PC-9 (cell line): ENCODE results near the gene YPEL4. TPM values are rescaled to one million over a fixed set of nuclear protein-coding genes. Genes with fewer than 3 reads are reported as not detected.

ENCODE experiments used
- BruUV-seq: library from RNA; stranded (reverse); fragments of 400-500 nt; replicated peaks from 2 replicates; lab custom pipeline; 2021; lab: Mats Ljungman, UMichigan
- CTCF ChIA-PET: fragments of 300-600 bp; sonication (Branson Sonifier 250); formaldehyde crosslinking; loops from one replicate; lab custom pipeline; 2022; ENCODE audit warnings: antibody characterized with exemption; lab: Charles Lee
- POLR2A ChIA-PET: fragments of 300-600 bp; sonication (Branson Sonifier 250); formaldehyde crosslinking; loops from one replicate; lab custom pipeline; 2022; ENCODE audit warnings: antibody characterized with exemption; ENCODE audit not compliant: unreplicated experiment; lab: Charles Lee
- DNase-seq, 2 experiments: peaks; one replicate each; pipeline versions ENCODE4 v3.0.0 to v3.0.0-alpha.2; 2015 to 2022; ENCODE audit warnings: mixed read lengths in 1 of 2
- H2AFZ ChIP-seq: fragments of 200-600 bp; sonication (generic); 2 replicates; pipeline ENCODE4 v1.8.1; 2017; ENCODE audit warnings: antibody characterized with exemption
- H3F3A ChIP-seq: fragments of 200-600 bp; sonication (generic); 2 replicates; pipeline ENCODE4 v1.8.1; 2017; ENCODE audit warnings: antibody characterized with exemption, mild to moderate bottlenecking, low read depth; ENCODE audit not compliant: insufficient read depth
- H3K27ac ChIP-seq: fragments of 200-600 bp; sonication (generic); 2 replicates; pipeline ENCODE4 v1.6.1; 2016; ENCODE audit warnings: mixed run types
- H3K27me3 ChIP-seq: fragments of 200-600 bp; sonication (generic); 2 replicates; pipeline ENCODE4 v1.6.1; 2016; ENCODE audit warnings: low read depth, mixed run types; ENCODE audit not compliant: insufficient read depth
- H3K36me3 ChIP-seq: fragments of 200-600 bp; sonication (generic); 2 replicates; pipeline ENCODE4 v1.6.1; 2016; ENCODE audit warnings: low read depth, mixed run types
- H3K4me1 ChIP-seq: fragments of 200-600 bp; sonication (generic); replicated peaks from 2 replicates; pipeline ENCODE4 v1.6.1; 2016; ENCODE audit warnings: mixed run types; ENCODE audit not compliant: insufficient read depth
- H3K4me2 ChIP-seq: fragments of 200-600 bp; sonication (generic); 2 replicates; pipeline ENCODE4 v1.6.1; 2017; ENCODE audit warnings: mixed run types
- H3K4me3 ChIP-seq: fragments of 200-600 bp; sonication (generic); 2 replicates; pipeline ENCODE4 v1.6.1; 2016; ENCODE audit warnings: mixed run types
- H3K79me2 ChIP-seq: fragments of 200-600 bp; sonication (generic); 2 replicates; pipeline ENCODE4 v1.6.1; 2017; ENCODE audit warnings: low read depth, mixed run types
- H3K9me2 ChIP-seq: fragments of 200-600 bp; sonication (generic); 2 replicates; pipeline ENCODE4 v1.8.1; 2017; ENCODE audit warnings: mild to moderate bottlenecking; ENCODE audit not compliant: insufficient read depth
- H3K9me3 ChIP-seq: fragments of 200-600 bp; sonication (generic); 2 replicates; pipeline ENCODE4 v1.8.1; 2016; ENCODE audit warnings: low read depth; ENCODE audit not compliant: insufficient read depth
- H4K20me1 ChIP-seq: fragments of 200-600 bp; sonication (generic); 2 replicates; pipeline ENCODE4 v1.8.1; 2017; ENCODE audit not compliant: insufficient read depth
- CTCF ChIP-seq: fragments of 200-600 bp; sonication (generic); conservative IDR thresholded peaks from 2 replicates; pipeline ENCODE4 v1.6.1; 2017; ENCODE audit warnings: mixed run types, antibody characterized with exemption, mild to moderate bottlenecking, moderate library complexity
- EZH2 ChIP-seq: fragments of 200-600 bp; sonication (generic); IDR thresholded peaks from 2 replicates; pipeline ENCODE4 v1.8.0; 2017; ENCODE audit warnings: antibody characterized with exemption, low read depth
- intact Hi-C: fragments of 100-400 bp; cut with micrococcal nuclease; formaldehyde crosslinking; loops from one replicate; pipeline ENCODE4 v1.10.0; 2022; ENCODE audit not compliant: unreplicated experiment
- total RNA-seq: library from RNA; stranded (reverse); gene quantifications from 2 replicates; pipeline ENCODE4 v1.2.3, GENCODE V29; 2021

The YPEL4 gene
- total RNA-seq, 1 experiment from 2014 or later = 0.98 TPM

- intact Hi-C loops = loop anchor here (1.0 to 5.0 kb wide), 3 partner anchors 10 to 921 kb away; partner anchors contain the start of gene TIMM10
- Histone ChIP-seq H3K27me3 (no peaks in the 10 kb centered on the region), H3K4me2 (peak within 1 kb of the TSS; percentile 97), H3K9me2 (no peaks in the 10 kb centered on the region), H4K20me1 (no peaks in the 10 kb centered on the region), H2AFZ (peak within 1 kb of the TSS; percentile 81), H3F3A (peaks cover 15% of the 10 kb centered on the region; the same call in 1 of the 2 replicates), H3K9me3 (no peaks in the 10 kb centered on the region), H3K79me2 (peaks cover 27% of the 10 kb centered on the region), H3K27ac (peak within 1 kb of the TSS; percentile 25), H3K4me3 (peak within 1 kb of the TSS; percentile 96), H3K36me3 (peaks cover 26% of the 10 kb centered on the region; the same call in 1 of the 2 replicates), H3K4me1 (peaks cover 7% of the 10 kb centered on the region)
- BruUV-seq = no TSS peak
- TF ChIP-seq CTCF = peak; percentile 13; the same call in 1 of the 2 replicates
- TF ChIP-seq EZH2 = no peak
- POLR2A ChIA-PET = no interaction called here
- CTCF ChIA-PET = no interaction called here
- peak; percentile 98 to 100 for DNase-seq
Measured at GRCh38 chr11:57657194-57658022, 7.7 kb upstream of the YPEL4 start, which contains the start of gene CLP1. Gene CLP1 (plus strand): TSS chr11:57657762. CDS start chr11:57659477, 1,715 bp downstream.

- no peaks in the 10 kb centered on the region for H3K9me3 ChIP-seq
- ChIA-PET CTCF (no interaction called here), POLR2A (interaction anchor here (1.0 kb wide), 1 partner anchor 13 kb away, joined by 12 read pairs; no protein-coding TSS in a partner anchor)
- H3K36me3 ChIP-seq = peaks cover 21% of the 10 kb centered on the region; the same call in 1 of the 2 replicates
- H3K79me2 ChIP-seq = peaks cover 27% of the 10 kb centered on the region
- H3K27ac ChIP-seq = peak overlapping the region; percentile 17; the same call in 1 of the 2 replicates
- intact Hi-C loops = loop anchor here (1.0 to 5.0 kb wide), 3 partner anchors 10 to 921 kb away; partner anchors contain the start of gene TIMM10
- H3K4me2 ChIP-seq = peak overlapping the region; percentile 97
- H3K4me3 ChIP-seq = peak overlapping the region; percentile 96
- no peaks in the 10 kb centered on the region for H3K27me3 ChIP-seq
- H4K20me1 ChIP-seq = no peaks in the 10 kb centered on the region
- no peaks in the 10 kb centered on the region for H3K9me2 ChIP-seq
- 0 out of 2 replicates have a peak, but pooled peaks have one; percentile 5 for TF ChIP-seq CTCF
- TF ChIP-seq EZH2 = no peak
- no peak for DNase-seq
- peaks cover 7% of the 10 kb centered on the region for H3K4me1 ChIP-seq
- BruUV-seq = TSS peak; percentile 99
- peaks cover 9% of the 10 kb centered on the region; the same call in 1 of the 2 replicates for H3F3A ChIP-seq
- H2AFZ ChIP-seq = peak overlapping the region; percentile 80
Measured at GRCh38 chr11:57656885-57657193, 7.1 kb upstream of the YPEL4 start.

GRCh38 chr11:57653163-57653562, 3.5 kb upstream of the YPEL4 start:
- no peaks in the 10 kb centered on the region for H3K9me2 ChIP-seq
- intact Hi-C loops = no loop called here
- H3K4me2 ChIP-seq = no peak overlapping the region
- no peak for DNase-seq
- H3K4me1 ChIP-seq = peaks cover 7% of the 10 kb centered on the region
- no peaks in the 10 kb centered on the region for H3K36me3 ChIP-seq
- peaks cover 5% of the 10 kb centered on the region; the same call in 1 of the 2 replicates for H3F3A ChIP-seq
- CTCF ChIA-PET = no interaction called here
- peaks cover 6% of the 10 kb centered on the region for H3K79me2 ChIP-seq
- H3K4me3 ChIP-seq = no peak overlapping the region
- POLR2A ChIA-PET = no interaction called here
- no peaks in the 10 kb centered on the region for H3K9me3 ChIP-seq
- H2AFZ ChIP-seq = peak overlapping the region; percentile 1; the same call in 1 of the 2 replicates
- no peak overlapping the region for H3K27ac ChIP-seq
- TF ChIP-seq EZH2 (no peak), CTCF (no peak)
- no peaks in the 10 kb centered on the region for H4K20me1 ChIP-seq
- peaks cover 21% of the 10 kb centered on the region for H3K27me3 ChIP-seq
- BruUV-seq = no TSS peak
